NT2/D1 (cell line): ENCODE data around the gene BIK.

Experiments used
- SUZ12 ChIP-seq: IDR thresholded peaks from 2 replicates; pipeline ENCODE4 v1.6.1; 2011; ENCODE audit not compliant: insufficient read length, insufficient read depth; ENCODE audit errors: extremely low read depth
- YY1 ChIP-seq: IDR thresholded peaks from 2 replicates; pipeline ENCODE4 v1.6.1; 2011; ENCODE audit not compliant: insufficient read length, insufficient read depth
- ZNF274 ChIP-seq: IDR thresholded peaks from 2 replicates; pipeline ENCODE4 v1.6.1; 2011; ENCODE audit warnings: mild to moderate bottlenecking, low read depth, low read length

GRCh38 chr22:43152003-43152356 lies 41.4 kb downstream of the BIK start:
- TF ChIP-seq SUZ12 (no peak), ZNF274 (no peak), YY1 (no peak)
